GM21381 (cell line): ENCODE measurements around the gene ATP6V1C2.

Source experiments
- ATAC-seq: cut with Tn5 transposase; IDR thresholded peaks from one replicate; pipeline ENCODE4 v1.9.1; 2021; ENCODE audit warnings: mild to moderate bottlenecking, moderate library complexity; ENCODE audit not compliant: unreplicated experiment

Gene ATP6V1C2

DNA sequence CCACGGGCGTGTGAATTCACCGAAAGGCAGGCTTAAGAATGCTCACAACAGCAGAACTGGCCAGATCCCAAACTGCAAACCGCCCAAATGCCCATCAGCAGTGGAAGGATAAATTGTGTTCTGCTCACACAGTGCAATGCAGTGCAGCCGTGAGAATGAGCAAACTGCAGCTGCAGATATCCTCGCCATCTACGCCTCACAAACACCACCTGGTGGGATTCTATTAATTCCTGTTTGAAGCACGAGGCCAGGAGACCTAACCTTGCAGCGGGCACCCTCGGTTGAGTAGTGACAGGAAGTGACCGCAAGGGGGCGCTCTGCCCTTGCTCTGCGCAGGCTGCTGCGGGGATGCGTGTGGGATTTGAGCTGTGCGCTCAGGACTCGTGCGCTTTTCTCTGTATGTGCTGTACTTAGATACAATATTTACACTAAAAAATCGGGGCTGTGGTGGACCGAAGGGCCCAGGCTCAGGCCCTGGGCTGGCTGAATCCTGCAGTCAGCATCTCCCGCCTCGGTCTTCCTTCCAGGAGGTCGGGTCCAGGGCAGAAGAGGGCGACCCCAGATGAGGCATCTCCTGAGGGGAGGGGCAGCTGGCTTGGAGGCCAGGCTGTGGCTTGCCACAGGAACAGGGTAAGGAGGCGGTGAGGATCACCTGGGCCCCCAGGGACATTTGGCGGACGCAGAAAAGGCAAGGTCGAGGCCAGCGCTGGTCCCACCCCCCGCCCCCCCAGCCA is 110.9 kb downstream of the ATP6V1C2 start:
- peak; percentile 88 for ATAC-seq

DNA sequence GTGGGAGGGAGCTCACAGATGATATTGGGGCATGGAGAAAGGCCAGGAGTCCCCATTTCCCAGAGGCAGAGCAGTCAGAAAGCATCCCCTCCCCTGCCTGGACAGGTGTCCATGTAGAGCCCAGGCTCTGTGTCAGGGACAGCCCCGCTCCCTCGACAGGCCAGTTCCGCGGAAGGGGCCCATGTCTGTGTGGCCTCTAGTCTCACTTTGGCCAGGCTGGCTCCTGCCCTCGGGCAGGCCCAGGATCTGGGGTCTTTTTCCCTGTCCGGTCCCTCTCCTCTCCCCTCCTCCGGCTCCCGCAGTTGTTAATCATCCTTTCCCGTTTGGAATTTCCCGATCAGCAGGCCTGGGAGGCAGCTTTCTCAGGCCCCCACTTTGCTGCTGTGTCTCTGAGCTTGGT is 111.6 kb downstream of the ATP6V1C2 start:
- no peak for ATAC-seq

DNA sequence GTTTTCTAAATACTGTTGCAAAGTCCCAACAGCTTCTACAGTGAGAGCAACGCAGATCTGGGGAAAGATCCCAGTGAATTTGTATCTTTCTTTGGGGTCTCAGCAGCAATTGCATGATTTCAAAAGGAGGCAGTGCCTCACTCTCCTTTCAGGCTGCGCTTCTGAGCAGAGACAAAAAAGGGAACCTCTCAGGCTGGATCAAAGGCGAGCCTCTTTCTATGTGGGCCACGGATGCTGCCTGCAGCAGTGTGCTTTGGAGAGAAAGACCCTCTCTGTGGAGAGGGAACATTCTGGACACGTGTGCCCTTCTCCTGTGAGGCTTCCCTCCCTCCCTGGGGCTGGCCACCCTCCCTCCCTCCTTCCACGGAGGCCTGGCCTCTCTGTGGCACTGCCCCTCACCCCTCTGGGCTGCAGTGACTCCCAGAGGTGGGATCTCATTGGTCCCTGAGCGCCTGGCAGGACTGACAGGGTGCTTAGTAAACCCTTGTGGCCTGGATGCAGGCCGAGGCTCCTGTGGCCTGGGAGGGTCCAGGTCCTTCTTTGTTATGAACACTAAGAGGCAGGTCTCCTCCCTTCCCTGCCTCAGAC is 112.7 kb downstream of the ATP6V1C2 start:
- no peak for ATAC-seq
